Heart left ventricle (tissue), 16 donors: ENCODE results near the gene NTRK2. TPM values are rescaled to one million over a fixed set of nuclear protein-coding genes. Genes with fewer than 3 reads are reported as not detected.

Experiments
- ATAC-seq, 4 donors: fragments of 200-7000 bp; cut with Tn5 transposase; one replicate each; pipeline ENCODE4 v1.9.1; 2020 to 2022; ENCODE audit warnings: moderate library complexity in 4 of 4, mild to moderate bottlenecking in 3 of 4, moderate number of reproducible peaks in 1 of 4
- DNase-seq, 5 donors: peaks; one replicate each; pipeline ENCODE4 v3.0.0-alpha.2; 2020
- H3K27ac ChIP-seq, 12 donors: fragments of 200-600 bp; sonication (generic) in 4 of 12; one replicate each; pipeline versions ENCODE4 v1.5.0 to v1.8.0; 2016 to 2022; ENCODE audit warnings: mild to moderate bottlenecking in 2 of 12
- H3K27me3 ChIP-seq, 9 donors: fragments of 200-600 bp; sonication (generic) in 2 of 9; one replicate each; pipeline versions ENCODE4 v1.5.1 to v1.8.0; 2016 to 2022; ENCODE audit warnings: mild to moderate bottlenecking in 3 of 9
- H3K36me3 ChIP-seq, 9 donors: fragments of 200-600 bp; sonication (generic) in 2 of 9; one replicate each; pipeline versions ENCODE4 v1.5.0 to v1.8.0; 2018 to 2022; ENCODE audit warnings: mild to moderate bottlenecking in 2 of 9
- H3K4me1 ChIP-seq, 12 donors: fragments of 200-600 bp; sonication (generic) in 4 of 12; one replicate each; pipeline versions ENCODE4 v1.5.0 to v1.8.0; 2016 to 2022; ENCODE audit warnings: mild to moderate bottlenecking in 3 of 12
- H3K4me3 ChIP-seq, 12 donors: fragments of 200-600 bp; sonication (generic) in 4 of 12; one replicate each; pipeline versions ENCODE4 v1.5.0 to v1.8.0; 2017 to 2022; ENCODE audit warnings: mild to moderate bottlenecking in 9 of 12, moderate library complexity in 4 of 12
- H3K9me3 ChIP-seq, 12 donors: fragments of 200-600 bp; sonication (generic) in 4 of 12; one replicate each; pipeline versions ENCODE4 v1.5.0 to v1.8.0; 2016 to 2022; ENCODE audit warnings: mild to moderate bottlenecking in 1 of 12
- POLR2A ChIP-seq, 2 donors: fragments of 450-650 bp; IDR thresholded peaks; one replicate each; pipeline ENCODE4 v1.6.1; 2017; ENCODE audit warnings: antibody characterized with exemption in 2 of 2, mild to moderate bottlenecking in 2 of 2, moderate library complexity in 2 of 2
- WGBS, 4 donors: extraction: QIAGEN DNeasy Blood & Tissue Kit in 2 of 4; methylation state at CpG; one replicate each; pipeline versions ENCODE4 v1.1.5 to v1.1.7; 2013 to 2018; 5-methylcytosine and 5-hydroxymethylcytosine counted together
- intact Hi-C, 10 donors: fragments of 100-400 bp; cut with DNase I; formaldehyde crosslinking; loops; one replicate each; pipeline versions ENCODE4 v1.11.1 to v1.14.2; 2022
- polyA plus RNA-seq, 2 donors: library from polyadenylated mRNA; stranded (reverse); fragments of 200-250 nt; gene quantifications; one replicate each; pipeline ENCODE4 v1.2.3, GENCODE V29; 2013
- total RNA-seq, 9 donors: library from RNA; depleted of rRNA in 2 of 9; stranded (reverse); fragments of >200 nt in 2 of 9; fragmentation: NEBNext Ultra II Directional in 3 of 9; extraction: Animal tissue kit (Norgen Biotek cat#: 25700) in 3 of 9; gene quantifications; one replicate each; pipeline versions ENCODE4 v1.1.0 to v1.2.4, GENCODE V29; 2016 to 2023
- TF ChIP-seq, protein P1 (sequence below), 12 donors: fragments of 200-600 bp; sonication (generic) in 4 of 12; IDR thresholded peaks; one replicate each; pipeline versions ENCODE4 v1.5.0 to v1.8.0; 2018 to 2022; ENCODE audit warnings: antibody characterized with exemption in 12 of 12, mild to moderate bottlenecking in 5 of 12
- donor health status: ischemic (EF 13 %, LVEDD 7.1; RV severe dilation, severe dysfunction).
- donor health status: healthy with polysubstance abuse.
- donor health status: DM: no; HTN: yes; CAD: no.
- donor health status: DM: no; HTN: no; CAD: no.
- donor health status: ischemic (EF 25% LVEDD 6.9; RV normal size, moderate dysfunction).
- donor health status: ischemic (EF 25% LVEDD 5.7; RV mildly dilated, moderate dysfunction).
- donor health status: healthy.
- donor health status: DM: yes; HTN: yes; CAD: no.
- donor health status: ischemic (EF 35%, LVEDD 5.7; RV mildly dilated, moderate dysfunction).
- donor health status: nonischemic (EF 11% LVEDD 7.7; RV severe dilation, severe dysfunction).
- donor health status: DM: yes; HTN: yes; CAD: no.
- donor health status: PGD.
- donor health status: ischemic (EF 29% LVEDD 5.4; RV normal size, mild dysfunction).
- donor health status: nonischemic (EF 23%, LVEDD 6.1; RV moderate dilation, normal function).

NTRK2 gene
- total and polyA plus RNA-seq, 11 donors = 0.86 to 16.0 (median 2.4) TPM

DNA sequence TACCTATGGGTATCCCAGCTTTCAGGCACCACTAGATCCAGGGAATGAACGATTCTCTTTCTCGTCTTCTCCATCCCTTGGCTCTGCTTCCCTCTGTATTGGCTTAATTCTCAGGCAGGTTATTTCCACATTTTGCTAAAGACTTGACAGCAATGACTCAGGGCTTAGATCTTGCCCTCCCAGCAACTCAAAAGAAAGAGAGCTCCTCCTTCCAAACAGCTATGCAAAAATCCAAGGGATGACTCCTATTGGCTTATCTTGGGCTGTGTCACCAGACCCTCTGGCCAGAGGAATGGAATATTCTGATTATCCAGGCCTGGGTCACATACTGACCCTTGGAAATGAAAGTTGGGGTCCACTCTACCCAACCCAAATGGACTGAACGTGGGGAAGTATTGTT is 270.2 kb downstream of the NTRK2 start:
- H3K4me3 ChIP-seq = no peak overlapping the region
- no peaks in the 10 kb centered on the region for H3K36me3 ChIP-seq
- no peaks in the 10 kb centered on the region for H3K4me1 ChIP-seq
- H3K27ac ChIP-seq = no peak overlapping the region
- intact Hi-C loops = no loop called here
- TF ChIP-seq, protein P1, sequence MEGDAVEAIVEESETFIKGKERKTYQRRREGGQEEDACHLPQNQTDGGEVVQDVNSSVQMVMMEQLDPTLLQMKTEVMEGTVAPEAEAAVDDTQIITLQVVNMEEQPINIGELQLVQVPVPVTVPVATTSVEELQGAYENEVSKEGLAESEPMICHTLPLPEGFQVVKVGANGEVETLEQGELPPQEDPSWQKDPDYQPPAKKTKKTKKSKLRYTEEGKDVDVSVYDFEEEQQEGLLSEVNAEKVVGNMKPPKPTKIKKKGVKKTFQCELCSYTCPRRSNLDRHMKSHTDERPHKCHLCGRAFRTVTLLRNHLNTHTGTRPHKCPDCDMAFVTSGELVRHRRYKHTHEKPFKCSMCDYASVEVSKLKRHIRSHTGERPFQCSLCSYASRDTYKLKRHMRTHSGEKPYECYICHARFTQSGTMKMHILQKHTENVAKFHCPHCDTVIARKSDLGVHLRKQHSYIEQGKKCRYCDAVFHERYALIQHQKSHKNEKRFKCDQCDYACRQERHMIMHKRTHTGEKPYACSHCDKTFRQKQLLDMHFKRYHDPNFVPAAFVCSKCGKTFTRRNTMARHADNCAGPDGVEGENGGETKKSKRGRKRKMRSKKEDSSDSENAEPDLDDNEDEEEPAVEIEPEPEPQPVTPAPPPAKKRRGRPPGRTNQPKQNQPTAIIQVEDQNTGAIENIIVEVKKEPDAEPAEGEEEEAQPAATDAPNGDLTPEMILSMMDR (IDR thresholded peaks at IDR 0.05) = no peak
- no peak for TF ChIP-seq POLR2A (IDR thresholded peaks at IDR 0.05)
- ATAC-seq = no peak
- DNase-seq = no peak
- WGBS, 4 donors = 85 to 96% (median 92%) methylated on average over 3 of the region's 3 CpGs
- no peaks in the 10 kb centered on the region for H3K27me3 ChIP-seq
- no peaks in the 10 kb centered on the region for H3K9me3 ChIP-seq

DNA sequence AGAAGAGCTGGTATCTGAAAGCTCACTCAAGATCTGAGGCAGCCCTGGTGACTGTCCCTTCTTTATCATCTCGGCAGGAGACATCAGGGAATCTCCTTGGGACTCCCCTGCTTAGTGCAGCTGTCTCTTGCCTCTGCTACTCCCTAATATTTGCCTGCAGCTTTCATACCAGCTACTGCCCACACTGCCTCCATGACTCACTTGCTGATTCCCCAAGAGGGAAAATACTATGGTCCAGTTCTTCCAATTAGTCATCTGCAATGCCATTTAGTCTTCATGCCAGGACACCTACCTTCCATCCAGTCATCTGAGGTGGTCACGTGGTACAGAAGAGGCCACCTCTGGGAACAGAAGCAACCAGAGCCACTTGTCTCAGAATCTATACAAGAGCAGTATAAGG is 270.8 kb downstream of the NTRK2 start:
- DNase-seq (no peak), ATAC-seq (no peak)
- H3K36me3 ChIP-seq = no peaks in the 10 kb centered on the region
- H3K9me3 ChIP-seq = no peaks in the 10 kb centered on the region
- no peaks in the 10 kb centered on the region for H3K4me1 ChIP-seq
- H3K4me3 ChIP-seq = no peak overlapping the region
- no peaks in the 10 kb centered on the region for H3K27me3 ChIP-seq
- no peak for TF ChIP-seq POLR2A (IDR thresholded peaks at IDR 0.05)
- TF ChIP-seq, protein P1 (IDR thresholded peaks at IDR 0.05) = no peak
- H3K27ac ChIP-seq = no peak overlapping the region
- intact Hi-C loops = no loop called here
- 70 to 79% (median 76%) methylated on average over 2 of the region's 2 CpGs for WGBS, 4 donors

DNA sequence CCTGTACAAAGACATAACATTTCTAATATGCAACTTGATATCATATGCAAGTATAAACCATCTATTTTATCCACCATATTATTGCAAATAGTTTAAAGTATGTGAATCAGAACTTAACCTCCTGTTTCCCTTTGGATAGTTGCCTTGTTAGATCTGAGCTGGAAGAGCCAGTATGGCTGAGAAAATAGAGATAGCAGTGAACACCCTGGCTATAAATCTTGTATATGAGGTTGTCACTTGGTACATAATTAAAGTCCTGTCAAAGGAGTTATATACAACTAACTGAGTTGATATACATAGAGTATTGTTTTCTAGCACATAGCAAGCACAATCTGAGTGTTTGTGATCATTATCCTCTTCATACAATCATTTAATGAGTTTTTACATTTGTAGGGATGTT is 272.3 kb downstream of the NTRK2 start:
- intact Hi-C loops = no loop called here
- Histone ChIP-seq H3K4me3 (no peak overlapping the region), H3K36me3 (no peaks in the 10 kb centered on the region), H3K27ac (no peak overlapping the region), H3K9me3 (no peaks in the 10 kb centered on the region), H3K4me1 (peaks cover 0 to 12% (median 0%) of the 10 kb centered on the region in 12 donors), H3K27me3 (no peaks in the 10 kb centered on the region)
- no peak for TF ChIP-seq POLR2A (IDR thresholded peaks at IDR 0.05)
- TF ChIP-seq, protein P1 (IDR thresholded peaks at IDR 0.05) = no peak
- no peak for DNase-seq
- ATAC-seq = no peak

DNA sequence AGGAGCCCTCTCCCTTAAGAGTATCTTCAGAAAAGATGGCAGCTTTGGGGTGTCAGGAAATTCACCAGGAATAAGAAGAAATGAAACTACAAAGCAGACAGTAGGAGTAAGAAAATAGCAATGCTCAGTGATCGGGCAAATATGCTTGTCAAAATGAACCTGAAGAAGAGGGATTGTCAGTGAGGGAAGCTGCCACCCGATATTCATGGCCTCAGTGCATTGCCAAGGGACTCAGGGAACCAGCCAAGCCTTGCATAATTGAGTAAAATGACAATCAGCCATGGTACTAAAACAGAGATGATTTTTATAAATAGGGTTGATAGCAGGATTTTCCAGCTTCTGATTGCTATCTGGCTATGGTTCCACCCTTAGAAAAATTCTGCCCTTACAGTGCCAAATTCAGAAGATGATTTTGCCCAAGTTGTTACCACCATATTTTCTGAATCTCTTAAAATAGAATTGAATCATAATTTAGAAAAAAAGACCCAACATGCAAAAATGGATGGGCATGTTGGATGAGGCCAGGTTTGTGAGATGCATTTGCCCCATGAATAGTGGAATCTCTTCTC is 274.0 kb downstream of the NTRK2 start:
- ATAC-seq (no peak), DNase-seq (no peak)
- Histone ChIP-seq H3K27ac (no peak overlapping the region), H3K27me3 (no peaks in the 10 kb centered on the region), H3K4me3 (no peak overlapping the region), H3K9me3 (no peaks in the 10 kb centered on the region), H3K36me3 (no peaks in the 10 kb centered on the region), H3K4me1 (peaks cover 0 to 18% (median 0%) of the 10 kb centered on the region in 12 donors)
- 81 to 91% (median 86%) methylated on average over 2 of the region's 2 CpGs for WGBS, 4 donors
- TF ChIP-seq POLR2A (IDR thresholded peaks at IDR 0.05) = no peak
- TF ChIP-seq, protein P1 (IDR thresholded peaks at IDR 0.05) = no peak
- intact Hi-C loops = no loop called here
